Measurements from ENCODE around the gene NOS3. TPM values are rescaled to one million over a fixed set of nuclear protein-coding genes. Genes with fewer than 3 reads are reported as not detected.

Gene NOS3
- polyA plus RNA-seq, 3 donors: 0.26 to 0.72 (median 0.39) TPM

DNA sequence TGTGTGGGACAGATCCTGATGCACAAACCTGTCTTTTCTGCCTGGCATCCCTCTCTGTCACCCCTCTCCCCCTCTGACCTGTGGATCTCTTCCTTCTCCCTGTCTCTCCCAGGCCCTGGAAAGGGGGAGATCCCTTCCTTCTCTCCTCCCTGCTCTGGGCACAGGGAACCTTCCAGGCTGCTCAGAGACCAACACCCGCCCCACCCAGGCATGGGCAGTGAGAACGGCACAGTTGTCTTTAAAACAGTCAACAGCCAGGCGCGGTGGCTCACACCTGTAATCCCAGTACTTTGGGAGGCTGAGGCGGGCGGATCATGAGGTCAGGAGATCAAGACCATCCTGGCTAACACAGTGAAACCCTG, 47.4 kb upstream of the NOS3 start:
- H3K4me3 ChIP-seq (replicated peaks in 1 of 3; ENCODE audit: low read depth in 2 of 3, low read length in 3 of 3): no peak overlapping the region
- no peak overlapping the region for H3K9ac ChIP-seq (ENCODE audit: insufficient read depth, low read length, poor library complexity, severe bottlenecking)
- no peaks in the 10 kb centered on the region for H3K79me2 ChIP-seq (ENCODE audit: insufficient read depth, low read length)
- Mint-ChIP-seq H3K4me3 (no peak overlapping the region), H3K27me3 (ENCODE audit: low read depth in 3 of 3) (peaks cover 13 to 52% (median 28%) of the 10 kb centered on the region in 3 donors), H3K27ac (no peak overlapping the region), H3K36me3 (no peaks in the 10 kb centered on the region), H3K4me1 (peaks cover 4% of the 10 kb centered on the region), H3K9me3 (no peaks in the 10 kb centered on the region)
- peaks cover 0 to 4% of the 10 kb centered on the region in 2 donors for H3K4me1 ChIP-seq (ENCODE audit: control insufficient read depth in 1 of 2, insufficient read depth in 2 of 2, low read length in 2 of 2)
- H4K20me1 ChIP-seq (ENCODE audit: insufficient read depth, low read length): no peaks in the 10 kb centered on the region
- H3K4me2 ChIP-seq (replicated peaks; ENCODE audit: extremely low read depth, low read length, poor library complexity, severe bottlenecking): no peak overlapping the region
- H3K9me3 ChIP-seq (replicated peaks in 1 of 2; ENCODE audit: control insufficient read depth in 1 of 2, insufficient read depth in 1 of 2, low read length in 2 of 2): no peaks in the 10 kb centered on the region
- H2AFZ ChIP-seq (ENCODE audit: insufficient read depth, low read depth, low read length, poor library complexity, severe bottlenecking): no peak overlapping the region
- DNase-seq: no peak
- WGBS (ENCODE audit: insufficient coverage): no CpG with 5 or more reads among the region's 6 CpGs
- intact Hi-C loops (cut with micrococcal nuclease): no loop called here
- no peak overlapping the region for H3K27ac ChIP-seq (ENCODE audit: low read depth in 1 of 2, low read length in 2 of 2)
- TF ChIP-seq, protein P1, sequence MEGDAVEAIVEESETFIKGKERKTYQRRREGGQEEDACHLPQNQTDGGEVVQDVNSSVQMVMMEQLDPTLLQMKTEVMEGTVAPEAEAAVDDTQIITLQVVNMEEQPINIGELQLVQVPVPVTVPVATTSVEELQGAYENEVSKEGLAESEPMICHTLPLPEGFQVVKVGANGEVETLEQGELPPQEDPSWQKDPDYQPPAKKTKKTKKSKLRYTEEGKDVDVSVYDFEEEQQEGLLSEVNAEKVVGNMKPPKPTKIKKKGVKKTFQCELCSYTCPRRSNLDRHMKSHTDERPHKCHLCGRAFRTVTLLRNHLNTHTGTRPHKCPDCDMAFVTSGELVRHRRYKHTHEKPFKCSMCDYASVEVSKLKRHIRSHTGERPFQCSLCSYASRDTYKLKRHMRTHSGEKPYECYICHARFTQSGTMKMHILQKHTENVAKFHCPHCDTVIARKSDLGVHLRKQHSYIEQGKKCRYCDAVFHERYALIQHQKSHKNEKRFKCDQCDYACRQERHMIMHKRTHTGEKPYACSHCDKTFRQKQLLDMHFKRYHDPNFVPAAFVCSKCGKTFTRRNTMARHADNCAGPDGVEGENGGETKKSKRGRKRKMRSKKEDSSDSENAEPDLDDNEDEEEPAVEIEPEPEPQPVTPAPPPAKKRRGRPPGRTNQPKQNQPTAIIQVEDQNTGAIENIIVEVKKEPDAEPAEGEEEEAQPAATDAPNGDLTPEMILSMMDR (IDR thresholded peaks at IDR 0.05): no peak
- H3K36me3 ChIP-seq (replicated peaks in 1 of 2; ENCODE audit: control insufficient read depth in 1 of 2, insufficient read depth in 2 of 2, low read length in 2 of 2): no peaks in the 10 kb centered on the region
- H3K27me3 ChIP-seq (ENCODE audit: control insufficient read depth in 2 of 2, insufficient read depth in 2 of 2, low read length in 2 of 2): peaks cover 0 to 13% of the 10 kb centered on the region in 2 donors

DNA sequence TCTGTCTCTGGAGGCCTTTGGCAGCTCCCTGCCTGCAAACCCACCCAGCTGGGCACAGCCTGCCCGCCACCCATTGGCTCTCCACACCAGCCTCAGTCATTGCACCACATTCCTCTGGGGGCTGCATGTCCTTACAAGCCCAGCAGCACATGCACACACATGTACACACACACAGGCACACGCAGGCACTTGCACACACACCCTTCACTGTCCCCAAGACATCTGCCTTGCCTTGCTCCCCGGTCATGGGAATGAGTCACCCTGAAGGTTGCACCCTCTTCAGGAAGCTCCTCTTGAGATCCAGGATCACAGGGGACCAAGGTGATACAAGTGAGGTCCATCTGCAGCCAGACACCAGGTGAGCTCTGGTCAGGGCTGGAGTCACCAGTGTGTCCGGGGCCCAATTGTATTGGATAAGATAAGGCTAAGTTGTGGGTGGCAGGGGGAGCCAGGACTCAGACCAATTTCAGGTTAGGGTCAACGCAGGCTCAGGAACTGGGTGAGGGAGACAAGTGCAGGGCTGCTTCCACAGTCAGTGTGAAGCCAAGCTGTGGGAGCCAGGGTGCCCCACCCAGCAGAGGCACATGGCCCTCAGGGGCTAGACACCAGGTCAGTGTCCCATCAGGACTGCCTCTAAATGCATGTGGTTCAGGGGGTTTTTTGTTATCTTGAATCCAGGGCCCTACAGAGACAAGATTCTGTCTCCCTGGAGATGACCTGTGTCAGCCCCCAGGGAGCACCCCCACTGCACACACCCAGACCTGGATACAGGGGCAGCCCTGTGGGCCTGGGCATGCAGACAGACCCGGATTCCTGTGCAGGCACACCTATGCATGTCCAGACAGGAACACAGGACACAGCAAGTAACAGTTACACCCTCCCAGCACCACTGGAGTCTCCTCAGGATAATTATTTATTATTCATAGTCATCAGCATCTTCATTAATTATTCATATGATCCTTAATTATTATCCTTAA, 46.5 kb upstream of the NOS3 start:
- Mint-ChIP-seq H3K27me3 (ENCODE audit: low read depth in 3 of 3) (peaks cover 13 to 49% (median 24%) of the 10 kb centered on the region in 3 donors), H3K4me3 (no peak overlapping the region), H3K4me1 (peaks cover 3% of the 10 kb centered on the region), H3K27ac (no peak overlapping the region), H3K9me3 (no peaks in the 10 kb centered on the region), H3K36me3 (no peaks in the 10 kb centered on the region)
- TF ChIP-seq, protein P1 (IDR thresholded peaks at IDR 0.05): no peak
- peaks cover 0 to 4% of the 10 kb centered on the region in 2 donors for H3K4me1 ChIP-seq (ENCODE audit: control insufficient read depth in 1 of 2, insufficient read depth in 2 of 2, low read length in 2 of 2)
- no peaks in the 10 kb centered on the region for H3K36me3 ChIP-seq (replicated peaks in 1 of 2; ENCODE audit: control insufficient read depth in 1 of 2, insufficient read depth in 2 of 2, low read length in 2 of 2)
- no peak overlapping the region for H2AFZ ChIP-seq (ENCODE audit: insufficient read depth, low read depth, low read length, poor library complexity, severe bottlenecking)
- no peak overlapping the region for H3K4me3 ChIP-seq (replicated peaks in 1 of 3; ENCODE audit: low read depth in 2 of 3, low read length in 3 of 3)
- no peak overlapping the region for H3K4me2 ChIP-seq (replicated peaks; ENCODE audit: extremely low read depth, low read length, poor library complexity, severe bottlenecking)
- H3K79me2 ChIP-seq (ENCODE audit: insufficient read depth, low read length): no peaks in the 10 kb centered on the region
- H3K27ac ChIP-seq (ENCODE audit: low read depth in 1 of 2, low read length in 2 of 2): no peak overlapping the region
- no peak for DNase-seq
- intact Hi-C loops (cut with micrococcal nuclease): no loop called here
- 87% methylated on average over 6 of the region's 6 CpGs for WGBS (ENCODE audit: insufficient coverage)
- no peaks in the 10 kb centered on the region for H4K20me1 ChIP-seq (ENCODE audit: insufficient read depth, low read length)
- peaks cover 0 to 17% of the 10 kb centered on the region in 2 donors for H3K27me3 ChIP-seq (ENCODE audit: control insufficient read depth in 2 of 2, insufficient read depth in 2 of 2, low read length in 2 of 2)
- H3K9ac ChIP-seq (ENCODE audit: insufficient read depth, low read length, poor library complexity, severe bottlenecking): no peak overlapping the region
- no peaks in the 10 kb centered on the region for H3K9me3 ChIP-seq (replicated peaks in 1 of 2; ENCODE audit: control insufficient read depth in 1 of 2, insufficient read depth in 1 of 2, low read length in 2 of 2)

All from CD14-positive monocyte (primary cell).